ENCODE data around the gene WRNIP1.

DNA sequence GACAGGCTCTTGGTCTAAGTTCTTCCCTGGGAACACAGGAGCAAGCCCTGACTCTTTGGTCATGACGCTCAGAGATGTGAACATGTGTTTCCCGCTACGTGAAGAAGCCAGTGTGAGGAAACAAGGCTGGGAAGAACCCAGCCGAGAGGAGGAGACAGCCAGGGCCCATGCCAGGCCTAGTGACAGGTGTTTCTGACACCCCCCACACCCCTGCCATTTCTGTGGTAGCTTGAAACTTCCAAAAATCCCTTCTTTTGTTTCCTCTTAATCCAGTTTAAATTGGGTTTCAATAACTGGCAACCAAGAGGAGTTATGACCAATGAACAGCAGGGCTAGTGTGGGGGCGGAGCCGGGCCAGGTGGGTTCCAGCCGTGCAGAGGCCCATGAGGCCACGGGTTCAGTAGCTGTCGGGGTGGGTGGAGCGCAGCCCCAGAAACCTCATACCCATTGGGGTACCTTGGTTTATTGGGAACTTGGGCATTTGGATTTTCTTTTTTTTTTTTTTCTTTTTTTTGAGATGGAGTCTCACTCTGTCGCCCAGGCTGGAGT is 33.5 kb downstream of the WRNIP1 start:
- TF ChIP-seq POLR2AphosphoS5 (IDR thresholded peaks at IDR 0.05), result no peak
- TF ChIP-seq, protein P1, sequence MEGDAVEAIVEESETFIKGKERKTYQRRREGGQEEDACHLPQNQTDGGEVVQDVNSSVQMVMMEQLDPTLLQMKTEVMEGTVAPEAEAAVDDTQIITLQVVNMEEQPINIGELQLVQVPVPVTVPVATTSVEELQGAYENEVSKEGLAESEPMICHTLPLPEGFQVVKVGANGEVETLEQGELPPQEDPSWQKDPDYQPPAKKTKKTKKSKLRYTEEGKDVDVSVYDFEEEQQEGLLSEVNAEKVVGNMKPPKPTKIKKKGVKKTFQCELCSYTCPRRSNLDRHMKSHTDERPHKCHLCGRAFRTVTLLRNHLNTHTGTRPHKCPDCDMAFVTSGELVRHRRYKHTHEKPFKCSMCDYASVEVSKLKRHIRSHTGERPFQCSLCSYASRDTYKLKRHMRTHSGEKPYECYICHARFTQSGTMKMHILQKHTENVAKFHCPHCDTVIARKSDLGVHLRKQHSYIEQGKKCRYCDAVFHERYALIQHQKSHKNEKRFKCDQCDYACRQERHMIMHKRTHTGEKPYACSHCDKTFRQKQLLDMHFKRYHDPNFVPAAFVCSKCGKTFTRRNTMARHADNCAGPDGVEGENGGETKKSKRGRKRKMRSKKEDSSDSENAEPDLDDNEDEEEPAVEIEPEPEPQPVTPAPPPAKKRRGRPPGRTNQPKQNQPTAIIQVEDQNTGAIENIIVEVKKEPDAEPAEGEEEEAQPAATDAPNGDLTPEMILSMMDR (IDR thresholded peaks at IDR 0.05), result no peak
- TF ChIP-seq POLR2A (IDR thresholded peaks at IDR 0.05), result no peak
